DMS 273 (cell line): ENCODE data around the gene TTC12.
A peak's percentile ranks its signal among the peaks of the same experiment; 100 is the strongest.

ENCODE experiments used
- DNase-seq: peaks from one replicate; lab custom pipeline; 2025; ENCODE audit not compliant: unreplicated experiment; lab: John Stamatoyannopoulos, UW

Gene TTC12

DNA sequence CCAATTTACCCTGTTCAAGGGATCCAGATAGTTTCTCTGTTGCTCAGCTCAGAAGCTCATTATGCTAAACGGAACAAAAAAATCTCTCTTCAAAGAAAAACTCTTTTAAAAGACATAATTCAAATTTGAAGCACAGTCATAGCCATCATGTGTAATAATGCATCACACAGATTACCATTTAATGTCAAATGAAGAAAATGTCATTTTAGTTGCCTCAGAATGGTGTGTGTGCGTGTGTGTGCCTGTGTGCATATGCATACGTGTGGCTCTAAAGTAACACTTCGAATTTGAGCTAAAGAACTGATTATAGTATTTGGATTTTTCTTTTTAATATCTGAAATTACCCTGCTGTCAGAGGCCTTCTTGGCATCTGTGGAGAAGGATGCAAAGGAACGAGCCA is 9.9 kb downstream of the TTC12 start:
- DNase-seq = no peak

DNA sequence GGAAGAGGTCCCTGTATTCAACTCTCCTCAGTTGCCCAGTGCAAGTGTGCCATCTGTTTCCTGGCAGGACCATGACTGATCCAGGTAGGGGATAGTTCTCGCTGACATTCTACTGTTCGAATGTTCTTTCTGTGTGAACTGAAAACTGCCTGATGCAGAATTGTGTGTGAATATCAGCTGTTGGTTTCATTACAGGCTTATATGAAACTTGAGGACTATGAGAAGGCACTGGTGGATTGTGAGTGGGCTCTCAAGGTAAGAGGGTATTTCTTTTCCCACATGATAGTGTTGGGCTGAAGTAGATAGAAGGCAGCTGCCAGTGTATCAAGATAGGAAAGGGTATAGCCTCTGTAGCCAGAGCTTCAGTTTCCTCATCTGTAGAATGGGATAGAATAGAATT is 15.3 kb downstream of the TTC12 start:
- DNase-seq = no peak

DNA sequence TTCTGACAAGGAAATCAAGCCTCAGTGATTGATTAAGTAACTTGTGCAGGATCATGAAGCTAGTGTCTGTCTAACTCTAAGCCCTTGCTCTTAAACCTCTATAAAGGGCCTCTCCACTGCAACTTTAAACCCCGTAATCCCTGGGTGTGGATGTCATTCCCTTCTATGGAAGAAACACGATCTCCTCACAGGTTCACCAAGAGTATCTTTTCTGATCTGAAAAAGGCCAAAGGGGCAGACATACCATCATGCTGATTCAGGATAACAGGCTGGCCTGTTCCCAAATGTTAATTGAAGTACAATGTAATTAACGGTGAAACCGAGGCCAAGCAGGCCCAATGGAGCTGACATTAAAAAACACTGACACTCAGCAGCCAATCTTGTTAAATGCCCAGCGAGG is 17.1 kb downstream of the TTC12 start:
- no peak for DNase-seq

DNA sequence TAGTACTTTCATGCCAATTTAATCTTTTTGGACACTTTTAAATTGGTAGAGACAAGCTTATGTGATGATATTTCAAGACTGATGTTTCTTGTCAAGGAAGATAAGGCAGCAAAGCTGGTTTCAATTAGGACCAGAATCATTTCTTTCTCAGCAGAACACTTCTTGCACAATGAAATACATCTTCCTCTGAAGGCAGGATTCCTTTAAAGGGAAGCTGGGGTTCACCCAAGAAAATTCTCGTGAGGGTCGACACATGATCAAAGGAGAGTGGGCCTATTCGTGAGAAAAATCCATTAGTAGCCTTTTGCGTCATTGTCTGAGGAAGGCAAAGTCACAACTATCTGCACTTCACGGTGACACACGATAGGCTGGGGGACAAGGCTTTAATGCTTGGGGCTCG is 17.6 kb downstream of the TTC12 start:
- DNase-seq = no peak

DNA sequence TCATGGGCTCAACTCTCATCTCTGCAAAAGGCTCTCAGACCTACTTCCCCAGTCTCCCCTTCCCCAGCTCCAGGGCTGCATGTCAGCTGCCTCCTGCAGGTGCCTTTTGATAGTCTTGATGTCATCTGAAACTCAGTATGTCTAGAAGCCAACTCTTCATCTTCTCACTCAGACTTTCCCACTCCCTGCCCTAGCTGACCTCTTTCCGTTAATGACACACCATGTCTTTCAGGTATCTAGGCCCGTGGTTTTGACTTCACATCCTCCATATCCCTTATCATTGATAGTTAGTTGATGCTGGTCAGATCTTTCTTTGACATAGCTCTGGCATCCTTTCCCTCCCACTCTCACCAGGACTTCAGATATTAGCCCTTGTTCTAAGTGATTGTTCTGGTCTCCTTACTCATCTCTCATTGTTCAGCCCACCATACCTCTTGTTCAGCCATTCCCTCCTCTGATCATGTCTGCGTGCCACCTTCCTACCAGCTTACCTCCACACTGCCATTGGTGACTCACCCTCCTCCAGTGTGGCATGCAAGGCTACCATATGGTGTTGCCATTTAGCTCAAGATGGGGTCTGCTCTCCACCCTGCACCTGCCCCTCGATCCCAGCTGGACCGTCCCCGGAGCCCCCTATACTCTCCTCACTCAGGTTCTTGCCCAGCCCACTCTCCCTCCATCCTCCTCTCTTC is 18.4 kb downstream of the TTC12 start:
- DNase-seq = no peak

DNA sequence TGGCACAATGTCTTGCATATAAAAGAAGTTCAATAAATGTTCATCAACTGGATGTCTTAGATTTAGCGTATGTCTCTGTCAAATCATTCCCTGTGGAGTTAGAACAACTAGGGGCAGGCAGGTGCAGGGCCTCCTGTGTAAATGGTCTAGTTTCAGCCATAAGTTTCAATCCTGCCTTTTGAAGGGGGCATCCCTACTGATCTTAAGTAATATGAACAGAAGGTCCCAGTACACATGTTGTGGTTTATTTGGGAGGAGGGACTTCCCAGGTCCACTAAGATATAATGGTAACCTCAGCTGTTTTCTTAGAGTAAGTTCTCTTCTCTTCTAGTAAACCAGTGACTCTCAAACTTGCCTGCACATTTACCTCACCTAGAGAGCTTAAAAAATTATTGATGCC is 19.8 kb downstream of the TTC12 start:
- no peak for DNase-seq

DNA sequence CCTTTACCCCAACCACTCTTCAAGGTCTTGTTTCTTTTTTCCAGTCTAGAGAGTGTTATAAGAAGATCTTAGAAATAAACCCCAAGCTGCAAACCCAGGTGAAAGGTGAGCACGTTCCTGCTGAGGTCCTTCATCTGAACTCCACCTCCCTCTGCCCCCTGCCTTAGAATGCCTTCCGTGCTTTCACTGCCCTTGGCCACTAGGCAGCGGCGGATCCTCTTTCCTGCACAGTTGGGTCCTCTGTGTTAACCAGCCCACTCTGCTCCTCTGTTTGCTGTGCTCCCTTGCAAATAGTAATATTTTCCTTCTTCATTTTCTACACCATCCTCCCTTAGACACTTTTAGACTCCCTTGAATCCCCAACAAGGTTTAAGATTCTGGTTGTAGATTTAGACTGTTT is 24.3 kb downstream of the TTC12 start:
- DNase-seq = peak; percentile 14

DNA sequence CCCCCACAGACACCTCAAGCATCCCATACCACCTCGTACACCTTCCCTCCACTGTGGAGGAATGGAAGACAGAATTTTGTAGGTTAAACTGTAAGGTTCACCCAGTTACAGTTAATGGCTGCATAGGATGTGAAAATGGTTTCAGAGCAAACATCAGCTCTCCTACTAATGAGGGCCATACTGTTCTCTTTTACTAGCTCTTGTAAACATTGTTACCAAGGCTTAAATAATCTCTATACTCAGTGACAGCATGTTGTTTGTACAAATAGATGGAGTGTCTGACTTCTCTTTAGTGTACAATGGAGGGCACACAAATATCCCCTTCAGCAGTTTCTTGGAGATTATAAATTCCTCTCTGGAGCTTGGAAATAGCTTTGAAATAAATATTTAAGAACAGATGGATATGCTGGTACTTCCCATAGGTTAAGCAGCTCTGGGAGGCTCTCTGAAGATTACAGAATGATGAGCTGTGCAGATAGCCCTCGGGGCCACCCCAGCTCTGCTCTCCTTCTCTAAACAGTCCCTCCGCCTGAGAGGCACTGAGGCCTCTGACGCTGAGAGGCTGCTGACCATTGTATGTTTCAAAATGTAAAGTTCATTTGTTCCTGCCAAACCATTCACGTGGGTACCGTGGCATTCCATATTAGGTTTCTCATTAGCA is 25.7 kb downstream of the TTC12 start:
- DNase-seq = no peak

DNA sequence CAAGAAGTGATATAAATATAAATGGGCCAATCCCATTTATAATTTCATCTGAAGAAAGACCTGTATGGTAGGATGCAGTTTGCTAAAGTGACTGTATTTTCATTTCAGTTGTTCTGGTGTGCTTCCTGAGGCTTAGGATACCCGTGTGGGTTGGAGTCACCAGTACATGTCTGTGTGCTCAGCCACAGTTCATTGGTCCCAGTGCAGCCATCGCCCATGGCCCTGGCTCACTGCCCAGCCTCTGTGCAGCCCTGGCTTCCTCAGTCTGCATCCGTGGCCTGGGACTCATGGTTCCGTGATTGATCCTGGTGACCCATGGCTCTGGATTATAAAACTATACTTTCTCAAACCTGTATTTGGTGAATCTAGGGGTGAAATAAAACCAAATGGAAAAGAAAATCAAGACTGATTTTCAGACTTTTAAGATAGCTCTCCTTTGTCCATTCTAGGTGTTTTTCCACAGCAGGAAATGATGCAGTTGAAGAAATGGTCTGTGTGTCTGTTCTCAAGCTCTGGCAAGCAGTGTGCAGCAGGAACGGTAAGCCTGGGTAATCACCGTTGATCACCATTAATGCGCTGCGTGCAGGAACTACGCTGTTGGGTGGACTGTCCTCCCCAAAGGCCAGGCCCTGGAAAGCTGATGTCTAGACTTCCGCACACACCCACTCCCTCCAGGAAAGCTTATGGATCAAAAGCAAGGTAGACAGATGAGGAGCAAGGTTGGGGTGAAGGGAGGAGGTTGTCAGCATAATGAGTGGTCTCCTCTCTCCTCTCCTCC is 27.2 kb downstream of the TTC12 start:
- DNase-seq = no peak

DNA sequence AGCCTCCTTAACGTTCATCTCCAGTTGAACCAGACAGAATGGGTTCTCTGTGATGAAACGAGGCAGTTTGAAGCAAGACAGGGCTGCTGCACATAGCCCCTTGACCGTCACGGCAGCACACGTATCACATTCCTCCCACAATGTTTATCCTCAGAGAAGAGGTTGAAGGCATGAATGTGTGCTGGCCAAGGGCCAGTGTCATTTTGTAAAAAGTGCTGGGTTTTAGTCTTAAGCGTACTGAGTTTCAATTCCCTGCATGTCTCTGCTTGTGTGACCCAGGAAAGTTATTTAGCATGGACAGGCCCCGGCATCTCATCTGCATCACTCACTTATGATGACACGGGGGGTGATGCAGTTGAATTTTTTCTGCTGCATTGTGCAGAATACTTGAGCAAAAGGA is 31.6 kb downstream of the TTC12 start:
- no peak for DNase-seq

DNA sequence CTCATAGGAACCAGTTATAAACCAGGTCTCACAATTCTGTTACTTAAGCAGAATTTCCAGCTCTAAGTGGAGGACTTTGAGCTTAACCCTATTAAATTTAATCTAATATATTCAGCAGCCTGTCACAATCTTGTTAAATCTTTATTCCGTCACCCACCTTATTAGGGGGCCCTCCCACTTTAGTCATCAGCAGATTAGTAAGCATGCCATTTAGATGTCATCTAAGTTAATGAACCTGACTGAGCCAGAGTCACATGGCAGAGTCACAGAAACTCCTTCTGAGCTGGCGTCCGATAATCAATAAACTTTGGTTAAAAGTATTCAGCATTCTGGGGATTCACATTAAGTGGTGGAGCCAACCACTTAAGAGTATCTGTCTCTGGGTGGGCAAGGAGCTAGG is 35.1 kb downstream of the TTC12 start:
- DNase-seq = no peak

DNA sequence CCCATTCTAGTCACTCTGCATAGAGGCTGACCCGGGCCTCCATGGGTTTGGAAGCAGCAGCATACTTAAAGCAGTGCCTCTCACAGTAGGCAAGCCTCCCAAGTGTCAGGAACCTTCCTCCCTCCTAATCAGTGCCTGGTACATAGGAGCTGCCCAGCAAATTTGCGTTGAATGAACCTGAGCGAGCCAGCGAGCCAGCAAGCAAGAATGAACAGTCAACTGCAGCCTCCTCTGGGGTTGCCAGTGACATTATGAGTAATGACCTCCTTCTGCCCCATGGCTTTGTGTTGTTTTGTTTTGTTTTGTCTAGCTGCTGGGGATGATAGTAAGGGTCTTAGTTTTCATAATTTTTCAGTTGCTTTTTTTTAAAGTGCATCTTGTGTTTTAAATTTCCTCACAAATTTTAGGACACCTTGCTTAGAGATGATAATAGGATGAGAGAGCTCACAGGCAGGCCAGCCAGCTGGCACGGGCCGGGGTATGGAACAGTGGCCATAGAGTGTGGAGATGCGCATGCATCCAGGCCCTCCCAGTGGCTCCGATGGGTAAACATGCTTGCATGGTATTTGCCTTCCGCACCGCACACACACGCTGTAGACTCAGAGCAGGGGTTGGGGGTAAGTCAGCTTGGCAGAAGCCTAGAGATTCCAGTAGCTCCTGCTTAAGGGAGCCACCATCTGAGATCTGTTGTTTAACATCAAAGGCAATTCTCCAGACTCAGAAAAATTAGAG is 36.1 kb downstream of the TTC12 start:
- DNase-seq = peak; percentile 13

DNA sequence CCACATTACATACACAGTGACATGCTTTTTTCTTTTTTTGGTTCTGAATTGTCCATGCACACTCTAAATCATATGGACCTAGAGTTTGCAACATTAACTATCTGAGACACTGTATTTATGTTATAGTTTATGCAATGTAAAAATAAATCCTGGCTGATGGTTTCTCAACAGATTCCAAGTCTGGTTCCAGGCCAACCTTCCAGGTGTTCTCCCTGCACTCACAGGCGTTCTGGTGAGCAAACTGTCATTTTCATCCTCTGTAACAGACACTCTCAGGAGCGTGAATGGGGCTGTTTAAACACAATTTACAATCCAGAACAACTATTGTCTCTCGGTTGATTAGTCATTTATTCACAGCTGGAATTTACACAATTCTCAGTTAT is 36.7 kb downstream of the TTC12 start:
- peak; percentile 26 for DNase-seq

DNA sequence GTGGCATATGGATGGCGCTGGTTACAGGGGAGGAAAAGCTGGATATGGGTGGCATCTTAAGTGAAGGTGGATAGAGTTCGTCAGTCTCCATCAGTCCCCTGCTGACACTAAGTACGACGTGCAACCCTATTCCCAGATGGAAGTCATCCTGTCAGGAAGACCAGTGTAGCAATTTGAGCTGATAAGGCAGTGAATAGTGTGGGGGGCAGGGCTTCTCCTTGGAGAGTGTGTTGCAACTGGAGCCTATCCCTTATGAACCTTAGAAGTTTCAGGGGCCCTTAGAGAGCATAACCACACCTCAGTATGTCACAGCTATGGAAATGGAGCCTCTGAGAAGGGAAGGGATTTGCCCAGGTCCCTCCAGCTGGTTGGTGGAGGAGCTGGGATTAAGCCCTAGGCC is 37.1 kb downstream of the TTC12 start:
- DNase-seq = peak; percentile 18

DNA sequence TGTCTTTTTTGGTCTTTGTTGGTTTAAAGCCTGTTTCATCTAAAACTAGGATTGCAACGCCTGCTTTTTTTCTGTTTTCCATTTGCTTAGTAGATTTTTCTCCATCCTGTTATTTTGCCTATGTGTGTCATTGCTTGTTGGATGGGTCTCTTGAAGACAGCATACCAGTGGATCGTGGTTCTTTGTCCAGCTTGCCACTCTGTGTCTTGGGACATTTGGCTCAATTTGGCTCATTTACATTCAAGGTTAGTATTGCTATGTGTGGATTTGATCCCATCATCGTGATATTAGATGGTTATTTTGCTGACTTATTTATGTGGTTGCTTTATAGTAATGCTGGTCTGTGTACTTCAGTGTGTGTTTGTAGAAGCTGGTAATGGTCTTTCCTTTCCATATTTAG is 41.8 kb downstream of the TTC12 start:
- no peak for DNase-seq

DNA sequence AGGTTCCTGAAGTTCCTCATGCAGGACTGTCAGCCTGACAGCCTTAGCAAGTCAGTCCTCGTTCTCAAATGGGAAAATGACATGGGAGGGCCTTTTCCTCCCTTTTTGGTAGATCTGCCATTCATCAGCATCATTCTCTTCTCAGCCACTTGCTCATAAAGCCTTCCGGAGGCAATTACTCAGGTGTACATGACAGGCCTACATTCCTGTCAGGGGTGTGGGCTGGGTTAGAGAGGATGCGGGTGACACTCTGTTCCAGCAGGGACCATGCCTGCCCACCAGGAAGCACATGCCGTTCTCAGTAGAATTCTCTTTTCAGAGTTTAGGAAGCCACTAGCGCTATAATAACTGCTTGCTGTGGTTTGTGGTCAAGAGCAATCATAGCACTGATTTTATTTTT is 49.0 kb downstream of the TTC12 start:
- no peak for DNase-seq

DNA sequence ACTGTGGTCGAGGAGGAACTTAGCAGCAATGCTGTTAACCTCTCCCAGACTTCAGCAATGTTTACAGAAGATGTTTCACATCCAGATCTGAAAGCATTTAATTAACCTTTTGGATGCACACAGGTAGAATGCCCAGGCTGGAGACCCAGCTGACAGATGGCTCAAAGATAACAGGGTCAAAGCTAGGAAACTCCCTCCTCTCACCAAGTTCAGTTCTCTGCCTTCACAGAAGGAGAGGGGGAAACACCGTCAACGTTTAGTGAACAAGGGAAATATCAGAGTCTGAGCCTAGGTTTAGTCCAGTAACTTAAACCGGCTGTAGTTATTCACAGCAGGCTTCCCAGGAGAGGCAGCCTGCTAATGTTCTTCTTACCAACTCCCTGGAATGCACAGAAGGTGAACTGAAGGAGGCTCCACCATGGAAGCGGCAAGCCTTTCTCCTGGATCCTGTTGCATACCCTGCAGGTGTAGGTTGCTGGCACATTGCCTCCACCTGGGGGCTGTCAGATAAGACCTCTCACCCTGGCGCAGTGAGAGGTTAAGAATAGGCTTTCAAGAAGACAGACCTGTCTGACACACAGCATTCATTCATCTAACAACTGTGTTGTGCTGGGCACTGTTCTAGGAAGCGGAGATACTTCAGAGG is 49.7 kb downstream of the TTC12 start:
- no peak for DNase-seq

DNA sequence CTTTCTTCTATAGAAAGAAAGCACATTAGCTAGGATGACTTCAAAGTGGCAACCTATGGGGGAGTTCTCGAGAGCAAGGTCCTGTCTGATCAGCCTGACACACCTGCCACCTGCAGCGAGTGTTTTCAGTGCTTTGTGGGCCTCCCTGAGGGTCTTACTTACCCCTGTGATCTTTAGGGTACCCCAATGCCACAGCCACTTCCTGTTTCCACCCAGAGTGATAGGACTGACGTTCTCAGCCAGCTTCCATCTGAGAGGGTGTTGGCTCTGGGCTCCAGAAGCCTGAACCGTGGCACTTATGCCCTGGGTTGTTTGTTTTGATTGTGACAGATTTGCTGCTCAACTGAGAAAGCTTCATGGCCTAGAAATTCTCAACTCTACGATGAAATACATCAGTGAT is 51.5 kb downstream of the TTC12 start:
- no peak for DNase-seq

DNA sequence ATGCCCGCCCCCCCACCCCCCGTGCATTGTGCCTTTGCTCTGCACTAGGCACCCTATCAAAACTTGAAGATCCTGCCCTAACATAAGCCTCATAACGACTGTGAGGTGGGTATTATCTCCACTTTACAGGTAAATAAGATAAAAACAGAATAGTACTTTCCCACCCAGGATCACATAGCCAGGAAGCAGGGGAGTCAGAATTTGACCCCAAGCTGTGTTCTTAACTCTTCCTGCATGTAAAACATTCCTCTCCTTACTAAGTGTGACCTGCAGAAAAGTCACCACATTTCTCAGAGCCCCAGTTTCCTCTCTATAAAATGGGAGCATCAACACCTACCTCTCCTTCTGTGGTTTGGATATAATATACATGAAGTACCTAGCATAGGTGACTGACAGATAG is 55.0 kb downstream of the TTC12 start:
- DNase-seq = no peak

DNA sequence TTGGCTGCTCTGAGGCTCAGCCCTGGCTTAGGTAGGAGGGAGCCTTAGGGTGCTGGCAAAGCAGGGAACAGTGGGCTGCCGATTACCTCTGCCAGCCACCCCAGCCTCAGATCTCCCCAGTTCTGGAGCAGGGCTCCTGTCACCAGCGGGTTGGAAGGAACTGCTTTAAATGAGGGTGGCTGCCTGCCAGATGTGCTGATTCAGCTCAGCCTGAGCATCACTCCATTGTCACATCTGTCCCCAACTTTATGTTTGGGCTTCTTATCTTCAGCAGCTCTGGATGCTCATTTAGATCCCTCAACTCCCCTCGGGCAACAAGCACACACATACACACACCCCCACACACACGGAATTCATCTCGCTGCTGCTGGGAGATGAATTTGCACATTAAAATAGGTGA is 56.3 kb downstream of the TTC12 start:
- no peak for DNase-seq

DNA sequence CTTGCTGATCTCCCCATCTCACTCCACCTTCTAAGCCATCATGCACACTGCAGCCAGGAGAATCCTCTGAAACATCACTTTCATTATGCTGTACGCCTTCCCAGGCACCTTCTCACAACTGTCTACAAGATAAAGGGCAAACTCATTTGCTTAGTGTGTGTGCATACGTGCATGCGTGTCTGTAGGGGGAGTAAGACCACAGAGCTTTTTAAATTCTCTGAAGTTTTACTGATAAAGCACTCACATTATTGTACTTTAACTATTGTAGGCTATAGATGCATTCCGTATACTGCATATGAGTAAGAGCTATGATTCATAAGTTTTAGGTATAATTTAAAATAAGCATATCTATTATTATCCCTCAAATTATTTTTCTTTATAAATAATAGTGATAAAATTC is 57.9 kb downstream of the TTC12 start:
- peak; percentile 33 for DNase-seq
